Fibroblast of pulmonary artery (primary cell): ENCODE results near the gene TLL2.

Experiments
- DNase-seq: peaks from one replicate; pipeline ENCODE4 v3.0.0-alpha.2; 2010; ENCODE audit warnings: low read depth
- H3K4me3 ChIP-seq: replicated peaks from 2 replicates; pipeline ENCODE4 v1.5.1; 2011; ENCODE audit warnings: low read depth, mild to moderate bottlenecking, control low read depth, low read length, moderate library complexity
- TF ChIP-seq, protein P1 (sequence below): IDR thresholded peaks from 2 replicates; pipeline ENCODE4 v1.5.1; 2011; ENCODE audit warnings: mild to moderate bottlenecking, control low read depth, low read length, inconsistent platforms; ENCODE audit errors: missing control alignments

The TLL2 gene

DNA sequence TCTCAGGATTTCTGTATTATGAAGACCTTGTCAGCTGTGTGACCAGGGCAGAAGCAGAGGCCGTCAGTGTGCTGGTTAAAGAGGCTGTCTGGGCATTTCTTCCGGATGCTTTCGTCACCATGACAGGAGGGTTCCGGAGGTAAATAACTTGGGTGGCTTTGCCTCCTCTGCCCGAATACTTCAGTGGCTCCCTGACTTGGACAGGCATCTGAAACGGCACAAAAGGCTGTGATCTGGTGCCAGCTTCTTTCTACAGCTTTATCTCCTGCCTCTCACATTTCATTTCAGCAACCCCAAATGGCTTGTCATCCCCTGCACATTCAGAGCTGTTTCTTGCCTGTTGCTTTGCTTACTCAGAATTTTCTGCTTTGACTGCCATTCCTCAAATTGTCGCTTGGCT is 186.3 kb downstream of the TLL2 start:
- TF ChIP-seq, protein P1, sequence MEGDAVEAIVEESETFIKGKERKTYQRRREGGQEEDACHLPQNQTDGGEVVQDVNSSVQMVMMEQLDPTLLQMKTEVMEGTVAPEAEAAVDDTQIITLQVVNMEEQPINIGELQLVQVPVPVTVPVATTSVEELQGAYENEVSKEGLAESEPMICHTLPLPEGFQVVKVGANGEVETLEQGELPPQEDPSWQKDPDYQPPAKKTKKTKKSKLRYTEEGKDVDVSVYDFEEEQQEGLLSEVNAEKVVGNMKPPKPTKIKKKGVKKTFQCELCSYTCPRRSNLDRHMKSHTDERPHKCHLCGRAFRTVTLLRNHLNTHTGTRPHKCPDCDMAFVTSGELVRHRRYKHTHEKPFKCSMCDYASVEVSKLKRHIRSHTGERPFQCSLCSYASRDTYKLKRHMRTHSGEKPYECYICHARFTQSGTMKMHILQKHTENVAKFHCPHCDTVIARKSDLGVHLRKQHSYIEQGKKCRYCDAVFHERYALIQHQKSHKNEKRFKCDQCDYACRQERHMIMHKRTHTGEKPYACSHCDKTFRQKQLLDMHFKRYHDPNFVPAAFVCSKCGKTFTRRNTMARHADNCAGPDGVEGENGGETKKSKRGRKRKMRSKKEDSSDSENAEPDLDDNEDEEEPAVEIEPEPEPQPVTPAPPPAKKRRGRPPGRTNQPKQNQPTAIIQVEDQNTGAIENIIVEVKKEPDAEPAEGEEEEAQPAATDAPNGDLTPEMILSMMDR = no peak
- DNase-seq = no peak
- no peak overlapping the region for H3K4me3 ChIP-seq

DNA sequence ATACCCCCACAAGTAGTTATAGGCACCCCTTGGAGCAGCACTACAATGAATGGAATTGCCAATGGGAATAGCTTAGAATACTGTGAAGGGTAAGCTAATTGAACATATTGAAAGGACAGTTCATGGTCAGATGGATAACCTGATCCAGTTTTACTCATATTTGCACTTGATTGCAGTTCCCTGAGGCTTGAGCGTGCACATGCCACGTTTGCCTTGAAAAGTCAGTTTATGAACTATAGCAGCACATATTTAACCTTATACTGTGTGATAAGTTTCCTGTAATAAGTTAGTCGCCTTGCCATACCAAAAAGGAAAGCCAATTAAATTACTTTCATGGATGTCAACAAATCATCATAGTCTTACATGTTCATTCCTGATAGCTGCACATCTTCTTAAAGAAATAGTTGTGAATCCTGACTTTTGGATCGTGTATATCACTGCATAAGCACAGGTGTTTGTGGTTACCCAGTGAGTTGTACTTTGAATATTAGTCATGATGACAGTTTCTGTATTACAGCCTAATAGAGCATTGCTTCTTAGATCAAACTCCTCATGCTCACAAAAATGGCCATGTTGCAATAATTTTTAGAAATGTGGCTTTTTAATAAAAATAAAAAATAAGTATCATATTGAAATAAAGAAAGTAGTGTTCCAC is 187.9 kb downstream of the TLL2 start:
- TF ChIP-seq, protein P1 = no peak
- DNase-seq = no peak
- no peak overlapping the region for H3K4me3 ChIP-seq

DNA sequence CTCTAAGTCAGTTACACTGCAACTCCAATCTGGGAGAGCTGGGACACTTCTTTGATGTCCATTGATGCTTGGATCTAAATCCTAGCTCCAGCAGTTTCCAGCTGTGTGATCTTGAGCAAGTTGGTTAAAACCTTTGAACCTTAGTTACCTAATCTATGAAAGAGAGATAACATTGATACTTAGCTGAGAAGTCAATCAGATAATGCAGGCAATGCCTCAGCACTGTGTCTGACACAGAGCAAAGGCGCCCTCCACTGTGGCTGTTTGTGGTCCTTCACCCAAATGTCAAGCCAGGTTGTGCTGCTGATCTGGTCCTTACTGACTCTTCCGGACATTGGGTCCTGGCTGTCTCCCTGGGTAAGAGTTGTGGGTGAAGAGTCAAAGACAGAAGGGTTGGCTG is 189.3 kb downstream of the TLL2 start:
- H3K4me3 ChIP-seq = no peak overlapping the region
- TF ChIP-seq, protein P1 = no peak
- DNase-seq = no peak

DNA sequence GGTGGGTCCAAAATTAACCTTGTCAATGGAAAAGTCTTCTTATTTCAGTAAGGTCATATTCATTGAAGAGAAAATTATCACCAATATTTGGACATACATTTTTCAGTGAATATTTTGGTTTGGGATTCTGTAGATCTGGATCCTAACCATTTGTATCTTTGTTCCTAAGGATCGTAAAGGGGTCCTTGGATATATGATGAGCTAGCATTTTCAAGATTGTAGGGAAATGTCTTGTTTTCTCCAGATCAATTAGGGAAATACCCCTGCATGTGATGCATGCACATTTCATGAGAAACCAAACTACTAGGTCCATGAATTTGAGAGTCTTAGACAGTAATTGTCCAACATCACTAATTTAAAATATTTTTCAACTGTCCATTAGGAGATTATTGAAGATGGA is 191.5 kb downstream of the TLL2 start:
- no peak for DNase-seq
- TF ChIP-seq, protein P1 = no peak

DNA sequence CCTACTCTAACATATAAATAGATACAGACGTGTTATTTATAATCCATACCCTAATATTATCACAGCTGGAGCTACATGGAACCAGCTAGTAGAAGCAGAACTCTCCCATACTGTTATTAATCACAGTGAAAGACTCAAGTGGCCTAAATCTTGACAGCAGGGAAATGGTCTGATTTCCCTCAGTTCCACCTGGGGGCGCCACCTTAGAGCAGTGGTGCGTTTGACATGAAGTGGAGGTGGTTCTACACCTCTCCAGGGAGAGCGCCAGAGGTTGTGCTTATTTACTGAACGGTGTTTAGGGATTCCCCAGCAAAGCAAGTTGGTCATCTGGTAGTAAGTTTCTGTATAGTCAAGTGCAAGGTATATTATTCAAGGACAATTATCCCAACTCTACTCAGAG is 191.9 kb downstream of the TLL2 start:
- TF ChIP-seq, protein P1 = no peak
- DNase-seq = no peak
- H3K4me3 ChIP-seq = no peak overlapping the region

More for the DNA sequence above, 191.5 kb downstream of the TLL2 start:
- no peak overlapping the region for H3K4me3 ChIP-seq

DNA sequence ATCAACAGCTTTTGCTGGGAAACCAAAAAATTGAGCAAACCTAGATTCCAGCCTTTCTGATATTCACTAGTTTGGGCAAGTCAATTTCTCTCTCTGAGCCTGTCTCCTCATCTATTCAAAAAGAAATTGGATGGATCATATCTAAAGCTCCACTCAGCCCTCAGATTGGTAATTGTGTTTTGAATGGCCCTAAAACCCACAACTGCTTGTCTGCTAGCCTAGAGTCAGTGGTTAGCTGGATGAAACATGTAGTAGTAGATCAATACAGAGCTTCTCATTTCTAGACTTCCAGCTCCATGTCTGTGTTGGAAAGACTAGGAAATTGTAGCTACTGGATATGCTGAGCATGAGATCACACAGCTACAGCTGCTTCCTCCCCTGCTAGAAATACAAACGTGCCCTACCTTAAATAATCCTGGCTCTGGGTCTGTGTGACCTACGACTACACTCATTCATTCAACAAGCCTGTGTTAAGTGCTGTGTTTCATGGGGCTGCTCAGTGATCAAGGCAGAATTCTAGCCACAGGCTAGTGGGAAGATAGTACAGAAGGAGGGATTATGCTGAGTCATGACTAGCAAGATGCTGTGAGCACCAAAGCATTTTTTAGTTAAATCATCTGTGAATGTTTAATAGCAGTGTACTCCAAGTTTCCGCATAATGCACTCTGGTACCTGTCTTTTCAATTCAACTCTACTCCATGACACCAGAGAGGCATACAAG is 193.8 kb downstream of the TLL2 start:
- no peak overlapping the region for H3K4me3 ChIP-seq
- DNase-seq = no peak
- TF ChIP-seq, protein P1 = no peak
